NCI-H2107 treated with DMSO at 0.1 percent for 48 hours (cell line): ENCODE measurements around the gene KLF11.
"Not testable (repeated sequence)": the region's sequence is repeated elsewhere in the genome, so short reads cannot be mapped to it uniquely, and the experiment has no call there.

ENCODE experiments used
- DNase-seq: peaks from one replicate; lab custom pipeline; 2025; ENCODE audit not compliant: unreplicated experiment; lab: John Stamatoyannopoulos, UW

KLF11 gene

GRCh38 chr2:10022966-10023662, 20.2 kb upstream of the KLF11 start:
- DNase-seq = no peak

GRCh38 chr2:10026940-10027569, 16.3 kb upstream of the KLF11 start:
- DNase-seq = no peak

DNA sequence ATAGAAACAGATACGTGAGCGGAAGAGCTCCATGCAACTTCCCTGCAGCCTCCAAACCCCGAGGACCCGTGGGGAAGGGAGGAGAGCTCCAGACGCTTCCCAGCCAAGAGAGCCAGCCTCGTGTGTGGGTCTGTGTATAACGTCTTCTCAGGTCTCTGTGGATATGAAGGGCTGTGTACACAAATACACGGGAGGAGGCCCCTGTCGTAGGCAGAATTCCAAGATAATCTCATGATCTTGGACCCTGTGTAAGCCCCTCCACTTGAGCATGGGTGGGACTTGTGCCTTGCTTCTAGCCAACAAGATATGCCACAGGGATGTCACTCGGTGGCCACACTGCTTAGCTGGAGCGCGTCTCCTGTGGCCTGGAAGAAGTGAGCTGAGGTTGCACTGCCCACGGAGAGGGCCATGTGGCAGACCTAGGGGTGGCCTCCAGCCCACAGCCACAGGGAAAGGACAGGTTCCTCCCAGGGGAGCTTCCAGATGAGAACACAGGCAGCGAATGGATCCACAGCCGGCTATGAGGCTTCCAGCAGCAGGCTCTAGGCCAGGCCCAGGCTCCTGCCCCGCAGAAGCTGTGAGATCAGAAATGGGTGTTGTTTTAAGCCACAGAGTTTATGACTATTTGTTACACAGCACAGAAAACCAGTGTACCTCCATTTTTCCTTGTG, 15.6 kb upstream of the KLF11 start:
- no peak for DNase-seq

- no peak for DNase-seq
Measured at GRCh38 chr2:10028407-10028987, 14.9 kb upstream of the KLF11 start.

DNA sequence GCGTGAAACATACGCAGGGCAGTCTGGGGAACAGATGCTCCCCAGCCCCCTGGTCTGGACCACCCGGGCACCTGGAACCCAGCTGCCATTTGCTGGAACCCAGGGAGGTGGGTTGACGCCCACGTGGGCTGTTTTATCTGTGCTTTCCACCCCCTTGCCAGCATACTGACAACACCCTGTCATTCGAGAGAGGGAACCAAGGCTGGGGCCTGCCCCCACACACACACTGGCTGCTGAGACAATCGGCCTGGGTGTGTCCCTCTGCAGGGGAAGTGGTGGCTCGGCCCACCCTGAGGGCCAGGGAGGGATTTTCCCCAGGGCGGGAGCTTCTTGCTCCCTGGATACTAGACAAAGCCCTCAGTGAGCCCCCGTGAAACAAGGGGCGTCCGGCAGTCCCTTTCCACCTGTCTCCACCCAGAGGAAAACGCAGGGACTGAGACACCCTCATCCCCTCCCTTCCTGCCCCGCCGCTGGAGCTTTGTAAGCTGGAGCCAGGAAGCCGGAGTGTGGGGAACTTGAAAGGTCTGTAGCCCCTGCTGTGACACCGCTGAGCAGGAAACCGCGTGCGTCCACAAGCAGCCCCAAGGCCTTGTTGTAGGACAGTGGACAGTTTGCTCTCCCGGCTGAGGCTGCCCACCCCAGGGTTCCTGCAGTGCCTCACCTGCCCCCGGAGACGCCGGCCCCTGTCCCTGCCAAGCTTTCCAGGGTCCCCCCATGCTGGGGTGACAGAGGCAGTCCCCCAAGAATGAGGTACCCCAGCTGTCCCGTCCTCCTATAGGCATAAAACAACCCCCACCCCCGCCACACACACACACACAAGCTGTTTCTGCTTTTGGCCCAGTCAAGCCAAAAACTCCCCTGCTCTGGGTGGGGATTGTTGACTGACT, 14.1 kb upstream of the KLF11 start:
- DNase-seq = no peak

DNA sequence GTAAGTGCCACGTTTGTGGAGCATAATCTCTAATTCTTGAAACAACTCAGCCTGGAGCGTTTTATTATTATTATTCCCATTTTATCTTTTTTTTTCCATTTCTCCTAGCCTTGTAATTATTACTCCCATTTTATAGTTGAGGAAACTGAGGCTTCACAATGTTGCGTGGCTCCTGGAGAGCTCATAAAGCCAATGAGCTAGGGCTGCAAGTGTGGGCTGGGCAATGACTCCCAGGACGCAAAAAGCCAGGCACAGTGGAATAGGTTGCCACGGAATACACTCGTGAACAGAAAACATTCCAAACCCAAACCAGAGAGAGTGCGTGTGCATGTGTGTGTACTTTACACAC, 13.5 kb upstream of the KLF11 start:
- no peak for DNase-seq

GRCh38 chr2:10030311-10030736, 13.0 kb upstream of the KLF11 start:
- DNase-seq = no peak

DNA sequence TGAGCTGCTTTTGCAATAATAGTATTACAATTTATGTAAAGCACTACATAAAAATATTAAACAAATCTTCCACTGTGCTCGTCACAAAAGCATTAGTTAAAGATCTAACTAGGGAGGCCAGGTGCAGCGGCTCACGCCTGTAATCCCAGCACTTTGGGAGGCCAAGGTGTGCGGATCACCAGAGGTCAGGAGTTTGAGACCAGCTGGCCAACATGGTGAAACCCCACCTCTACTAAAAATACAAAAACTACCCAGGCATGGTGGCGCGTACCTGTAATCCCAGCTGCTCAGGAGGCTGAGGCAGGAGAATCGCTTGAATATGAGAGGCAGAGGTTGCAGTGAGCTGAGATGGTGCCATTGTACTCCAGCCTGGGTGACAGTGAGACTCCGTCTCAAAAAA, 12.6 kb upstream of the KLF11 start:
- DNase-seq = not testable (repeated sequence)

DNA sequence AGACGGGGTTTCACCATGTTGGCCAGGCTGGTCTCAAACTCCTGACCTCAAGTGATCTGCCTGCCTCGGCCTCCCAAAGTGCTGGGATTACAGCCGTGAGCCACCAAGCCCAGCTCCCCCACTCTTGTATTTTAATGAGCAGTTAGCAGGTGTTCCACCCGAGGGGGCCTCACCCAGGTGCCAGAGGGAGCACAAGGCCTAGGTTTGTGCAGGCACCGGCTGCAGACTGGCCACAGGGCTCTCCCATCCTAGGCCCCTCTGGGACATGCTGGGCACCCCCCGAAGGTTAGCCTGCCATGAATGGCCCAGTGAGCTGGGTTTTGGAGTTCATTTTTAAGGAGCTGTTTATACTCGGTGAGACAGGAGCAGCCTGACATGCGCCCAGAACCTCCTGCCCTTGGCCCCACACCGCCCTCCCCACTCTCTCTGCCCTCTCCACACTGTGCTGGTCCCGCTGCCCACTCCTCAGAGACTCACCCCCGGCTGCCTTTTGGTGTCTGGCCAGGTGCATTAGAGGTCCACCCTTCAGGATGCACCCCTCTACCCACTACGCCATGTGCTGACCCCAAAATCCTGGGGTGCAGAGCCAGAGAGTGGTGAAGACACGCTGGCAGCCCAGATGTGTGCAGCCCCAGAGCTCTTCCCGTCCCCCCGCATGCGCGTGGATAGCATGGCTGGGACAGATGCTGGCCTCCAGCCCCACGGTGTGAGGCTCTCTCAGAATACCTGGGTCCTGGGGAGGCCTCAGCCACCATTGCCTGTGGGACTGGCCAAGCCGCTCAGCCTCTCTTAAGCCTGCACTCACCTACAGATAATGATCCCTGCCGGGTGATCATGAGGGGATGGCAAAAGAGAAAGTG, 11.2 kb upstream of the KLF11 start:
- DNase-seq = no peak

DNA sequence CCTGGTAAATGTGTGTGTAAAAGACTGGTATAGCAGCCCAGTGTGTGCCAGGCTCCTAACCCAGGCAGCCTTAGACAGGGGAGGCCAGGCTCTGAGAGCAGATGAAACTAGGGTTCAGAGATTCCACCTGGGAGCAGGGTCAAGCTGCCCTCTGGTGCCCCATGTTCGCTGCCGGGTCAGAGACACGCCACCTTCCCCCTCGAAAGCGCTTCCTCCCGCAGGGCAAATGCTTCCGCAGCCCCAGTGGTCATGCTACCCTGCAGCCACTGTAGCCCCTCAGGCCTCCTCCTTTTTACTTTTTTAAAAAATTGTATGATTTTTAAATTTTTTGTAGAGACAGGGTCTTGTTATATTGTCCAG, 10.6 kb upstream of the KLF11 start:
- DNase-seq = no peak

DNA sequence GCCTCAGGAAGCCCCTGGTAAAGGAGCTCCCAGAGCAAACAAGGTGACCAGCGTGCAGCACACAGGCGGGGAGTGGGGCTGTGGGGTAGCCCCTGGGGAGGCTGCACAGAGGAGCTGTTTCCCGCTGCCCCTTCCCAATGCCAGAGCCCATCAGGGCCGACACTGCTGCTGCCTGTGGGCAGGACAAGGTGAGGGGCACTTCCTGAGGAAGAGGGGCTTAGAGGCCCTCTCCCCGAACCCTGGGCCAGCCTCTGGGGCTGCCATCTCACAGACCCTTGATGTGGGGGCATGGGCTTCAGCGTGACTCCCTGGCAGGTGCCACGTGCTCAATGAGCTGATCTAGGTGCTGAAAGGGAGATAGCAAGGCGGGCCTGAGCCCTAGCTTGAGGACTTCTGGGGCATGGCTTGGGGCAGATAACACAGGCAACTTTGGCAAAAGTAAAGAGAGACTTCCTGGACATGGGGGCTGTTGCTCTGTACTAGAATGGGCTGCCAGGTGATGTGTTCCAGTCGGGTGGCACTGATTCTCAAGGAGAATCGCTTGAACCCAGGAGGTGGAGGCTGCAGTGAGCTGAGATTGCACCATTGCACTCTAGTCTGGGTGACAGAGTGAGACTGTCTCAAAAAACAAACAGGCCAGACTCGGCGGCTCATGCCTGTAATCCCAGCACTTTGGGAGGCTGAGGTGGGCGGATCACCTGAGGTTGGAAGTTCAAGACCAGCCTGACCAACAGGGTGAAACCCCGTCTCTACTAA, 9.9 kb upstream of the KLF11 start:
- DNase-seq = no peak

GRCh38 chr2:10034333-10035052, 8.9 kb upstream of the KLF11 start:
- no peak for DNase-seq

- DNase-seq = no peak
Measured at GRCh38 chr2:10035053-10035422, 8.3 kb upstream of the KLF11 start.

- no peak for DNase-seq
Measured at GRCh38 chr2:10035633-10036032, 7.7 kb upstream of the KLF11 start.

- DNase-seq = no peak
Measured at GRCh38 chr2:10036095-10036884, 7.1 kb upstream of the KLF11 start.

DNA sequence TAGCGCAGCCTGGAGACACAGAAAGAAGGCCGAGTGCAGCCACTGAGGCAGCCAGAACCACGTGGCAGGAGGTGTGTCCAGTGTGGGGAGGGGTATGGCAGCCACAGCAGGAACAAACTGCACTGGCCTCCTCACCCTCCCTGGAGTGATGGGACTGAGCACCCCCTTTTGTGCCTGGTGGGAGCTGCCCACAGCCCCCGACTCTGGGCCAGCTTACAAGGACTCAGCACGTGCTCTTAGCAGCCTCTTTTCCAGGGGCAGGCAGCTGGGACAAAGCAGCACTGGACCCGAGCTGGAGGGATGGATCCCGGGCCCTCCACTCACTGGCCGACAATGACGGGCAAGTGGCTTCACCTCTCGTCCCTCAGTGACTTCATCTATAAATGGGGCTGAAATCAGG, 5.2 kb upstream of the KLF11 start:
- no peak for DNase-seq

GRCh38 chr2:10038716-10039115, 4.6 kb upstream of the KLF11 start:
- DNase-seq = no peak
